OCI-LY3 (cell line): ENCODE data around the gene CTBP2.

Source experiments
- H2AFZ ChIP-seq: fragments of 200-600, 300-600 bp; shearing (Covaris generic); 2 replicates; pipeline ENCODE4 v1.6.0; 2014; ENCODE audit warnings: antibody characterized with exemption, low read depth, low read length
- H3K27ac ChIP-seq: fragments of 200-600, 300-600 bp; sonication (generic); 2 replicates; pipeline ENCODE4 v1.5.1; 2014; ENCODE audit warnings: mild to moderate bottlenecking, low read length, moderate library complexity, mixed read lengths
- H3K27me3 ChIP-seq: fragments of 200-600, 300-600 bp; sonication (generic); 2 replicates; pipeline ENCODE4 v1.6.1; 2014; ENCODE audit warnings: low read depth, low read length, mixed read lengths
- H3K36me3 ChIP-seq: fragments of 200-600, 300-600 bp; sonication (generic); replicated peaks from 2 replicates; pipeline ENCODE3; 2014; ENCODE audit warnings: low read depth, low read length, mixed read lengths
- H3K4me1 ChIP-seq: fragments of 300-600, 200-600 bp; sonication (generic); 2 replicates; pipeline ENCODE4 v1.6.1; 2014; ENCODE audit warnings: low read length, mixed read lengths
- H3K4me2 ChIP-seq: fragments of 200-600, 300-600 bp; sonication (generic); 2 replicates; pipeline ENCODE4 v1.6.1; 2014; ENCODE audit warnings: low read length, mixed read lengths
- H3K4me3 ChIP-seq: fragments of 300-600, 200-600 bp; sonication (generic); 2 replicates; pipeline ENCODE4 v1.5.1; 2014; ENCODE audit warnings: antibody characterized with exemption, mild to moderate bottlenecking, low read length, moderate library complexity
- H3K79me2 ChIP-seq: fragments of 300-600, 200-600 bp; shearing (Covaris generic); 2 replicates; pipeline ENCODE4 v1.6.1; 2014; ENCODE audit warnings: mild to moderate bottlenecking, low read length, mixed read lengths
- H3K9ac ChIP-seq: fragments of 300-600, 200-600 bp; shearing (Covaris generic); 2 replicates; pipeline ENCODE4 v1.6.0; 2014; ENCODE audit warnings: mild to moderate bottlenecking, low read length, moderate library complexity
- H3K9me3 ChIP-seq: fragments of 200-600, 300-600 bp; shearing (Covaris generic); 2 replicates; pipeline ENCODE4 v1.6.1; 2014; ENCODE audit warnings: low read length, mixed read lengths; ENCODE audit not compliant: insufficient read depth
- H4K20me1 ChIP-seq: fragments of 200-600, 300-600 bp; sonication (generic); 2 replicates; pipeline ENCODE4 v1.6.1; 2016; ENCODE audit warnings: low read length, mixed read lengths; ENCODE audit not compliant: insufficient read depth
- CTCF ChIP-seq: fragments of 200-600, 300-600 bp; sonication (generic); IDR thresholded peaks from 2 replicates; pipeline ENCODE4 v1.5.1; 2014; ENCODE audit warnings: antibody characterized with exemption, low read length, low read depth
- EZH2phosphoT487 ChIP-seq: fragments of 200-600 bp; shearing (Covaris generic); IDR thresholded peaks from 2 replicates; pipeline ENCODE4 v1.6.1; 2018; ENCODE audit warnings: antibody characterized with exemption, mixed run types, low read depth

The CTBP2 gene

GRCh38 chr10:125169915-125170314, 9.6 kb upstream of the CTBP2 start:
- no peak for TF ChIP-seq CTCF
- TF ChIP-seq EZH2phosphoT487: no peak
- Histone ChIP-seq H3K9ac (no peak overlapping the region), H3K27ac (no peak overlapping the region), H3K27me3 (no peaks in the 10 kb centered on the region), H3K36me3 (no peaks in the 10 kb centered on the region), H3K79me2 (no peaks in the 10 kb centered on the region), H3K4me2 (no peak overlapping the region), H3K9me3 (no peaks in the 10 kb centered on the region), H2AFZ (no peak overlapping the region), H3K4me1 (no peaks in the 10 kb centered on the region), H4K20me1 (no peaks in the 10 kb centered on the region), H3K4me3 (no peak overlapping the region)

- no peak overlapping the region for H3K9ac ChIP-seq
- no peak overlapping the region for H3K27ac ChIP-seq
- H3K4me2 ChIP-seq: no peak overlapping the region
- H3K36me3 ChIP-seq: no peaks in the 10 kb centered on the region
- no peaks in the 10 kb centered on the region for H3K27me3 ChIP-seq
- no peaks in the 10 kb centered on the region for H3K9me3 ChIP-seq
- no peak for TF ChIP-seq CTCF
- TF ChIP-seq EZH2phosphoT487: no peak
- no peaks in the 10 kb centered on the region for H3K4me1 ChIP-seq
- no peak overlapping the region for H2AFZ ChIP-seq
- no peaks in the 10 kb centered on the region for H4K20me1 ChIP-seq
- H3K79me2 ChIP-seq: no peaks in the 10 kb centered on the region
- H3K4me3 ChIP-seq: no peak overlapping the region
These were observed 8.9 kb upstream of the CTBP2 start for GRCh38 chr10:125169279-125169678.

GRCh38 chr10:125166658-125167057, 6.3 kb upstream of the CTBP2 start:
- H4K20me1 ChIP-seq: no peaks in the 10 kb centered on the region
- no peaks in the 10 kb centered on the region for H3K27me3 ChIP-seq
- no peak overlapping the region for H3K4me2 ChIP-seq
- no peaks in the 10 kb centered on the region for H3K9me3 ChIP-seq
- no peaks in the 10 kb centered on the region for H3K4me1 ChIP-seq
- TF ChIP-seq EZH2phosphoT487 (no peak), CTCF (no peak)
- no peak overlapping the region for H2AFZ ChIP-seq
- H3K4me3 ChIP-seq: no peak overlapping the region
- no peaks in the 10 kb centered on the region for H3K79me2 ChIP-seq
- H3K27ac ChIP-seq: no peak overlapping the region
- no peaks in the 10 kb centered on the region for H3K36me3 ChIP-seq
- no peak overlapping the region for H3K9ac ChIP-seq

GRCh38 chr10:125165584-125166573, 5.5 kb upstream of the CTBP2 start:
- Histone ChIP-seq H3K4me2 (no peak overlapping the region), H3K9ac (no peak overlapping the region), H2AFZ (no peak overlapping the region), H3K27me3 (no peaks in the 10 kb centered on the region), H3K4me3 (no peak overlapping the region), H3K27ac (no peak overlapping the region), H3K9me3 (no peaks in the 10 kb centered on the region), H3K79me2 (no peaks in the 10 kb centered on the region), H3K36me3 (no peaks in the 10 kb centered on the region), H3K4me1 (no peaks in the 10 kb centered on the region), H4K20me1 (no peaks in the 10 kb centered on the region)
- TF ChIP-seq CTCF: no peak
